CD14-positive monocyte (primary cell): Measurements from ENCODE around the gene PRKN. TPM values are rescaled to one million over a fixed set of nuclear protein-coding genes. Genes with fewer than 3 reads are reported as not detected.

Experiments used
- DNase-seq, 3 donors: peaks; one replicate each; pipeline ENCODE4 v3.0.0-alpha.2; 2011 to 2022
- H2AFZ ChIP-seq: 2 replicates; pipeline ENCODE4 v1.6.0; 2012; ENCODE audit warnings: mild to moderate bottlenecking, low read depth, low read length, inconsistent platforms; ENCODE audit not compliant: insufficient read depth, poor library complexity, severe bottlenecking
- H3K27ac ChIP-seq, 2 donors: 1 replicate in 1 of 2; 2 replicates in 1 of 2; pipeline ENCODE4 v1.5.1; 2012 to 2013; ENCODE audit warnings: low read length in 2 of 2, control low read depth in 1 of 2, inconsistent platforms in 1 of 2, low read depth in 1 of 2, mild to moderate bottlenecking in 1 of 2
- H3K27me3 ChIP-seq, 2 donors: one replicate each; pipeline versions ENCODE4 v1.6.0 to v1.6.1; 2011 to 2013; ENCODE audit warnings: low read length in 2 of 2; ENCODE audit not compliant: control insufficient read depth in 2 of 2, insufficient read depth in 2 of 2
- H3K36me3 ChIP-seq, 2 donors: replicated peaks in 1 of 2; 1 replicate in 1 of 2; 2 replicates in 1 of 2; pipeline versions ENCODE4 v1.5.1 to v1.6.1; 2012 to 2013; ENCODE audit warnings: low read length in 2 of 2, control low read depth in 1 of 2, inconsistent platforms in 1 of 2, mild to moderate bottlenecking in 1 of 2; ENCODE audit not compliant: insufficient read depth in 2 of 2, control insufficient read depth in 1 of 2
- H3K4me1 ChIP-seq, 2 donors: 1 replicate in 1 of 2; 2 replicates in 1 of 2; pipeline versions ENCODE4 v1.5.1 to v1.6.1; 2012 to 2013; ENCODE audit warnings: low read length in 2 of 2, control low read depth in 1 of 2, inconsistent platforms in 1 of 2, mild to moderate bottlenecking in 1 of 2, moderate library complexity in 1 of 2; ENCODE audit not compliant: insufficient read depth in 2 of 2, control insufficient read depth in 1 of 2
- H3K4me2 ChIP-seq: replicated peaks from 2 replicates; pipeline ENCODE3; 2012; ENCODE audit warnings: low read length, moderate library complexity, mild to moderate bottlenecking; ENCODE audit not compliant: poor library complexity, severe bottlenecking; ENCODE audit errors: extremely low read depth
- H3K4me3 ChIP-seq, 3 experiments: fragments of 200-600 bp in 1 of 3; sonication (generic) in 1 of 3; replicated peaks in 1 of 3; 1 replicate in 2 of 3; 2 replicates in 1 of 3; pipeline ENCODE4 v1.5.1; 2011 to 2013; ENCODE audit warnings: low read length in 3 of 3, mild to moderate bottlenecking in 3 of 3, control low read depth in 2 of 3, low read depth in 2 of 3, inconsistent platforms in 1 of 3, moderate library complexity in 1 of 3
- H3K79me2 ChIP-seq: 2 replicates; pipeline ENCODE4 v1.6.0; 2012; ENCODE audit warnings: mild to moderate bottlenecking, control low read depth, inconsistent platforms, low read length, moderate library complexity; ENCODE audit not compliant: insufficient read depth
- H3K9ac ChIP-seq: 2 replicates; pipeline ENCODE4 v1.6.0; 2017; ENCODE audit warnings: low read length, mild to moderate bottlenecking; ENCODE audit not compliant: insufficient read depth, poor library complexity, severe bottlenecking
- H3K9me3 ChIP-seq, 2 donors: replicated peaks in 1 of 2; 1 replicate in 1 of 2; 2 replicates in 1 of 2; pipeline versions ENCODE4 v1.5.1 to v1.6.1; 2012 to 2013; ENCODE audit warnings: low read length in 2 of 2, control low read depth in 1 of 2; ENCODE audit not compliant: control insufficient read depth in 1 of 2, insufficient read depth in 1 of 2
- H4K20me1 ChIP-seq: 2 replicates; pipeline ENCODE4 v1.6.0; 2012; ENCODE audit warnings: mild to moderate bottlenecking, low read length, control low read depth, moderate library complexity; ENCODE audit not compliant: insufficient read depth
- H3K27ac Mint-ChIP-seq, 7 donors: one replicate each; pipeline ENCODE4 v1.8.0; 2020; ENCODE audit warnings: mild to moderate bottlenecking in 7 of 7, mixed read lengths in 7 of 7, moderate library complexity in 6 of 7, inconsistent platforms in 2 of 7
- H3K27me3 Mint-ChIP-seq, 3 donors: one replicate each; pipeline ENCODE4 v1.8.0; 2021 to 2022; ENCODE audit warnings: low read depth in 3 of 3, mild to moderate bottlenecking in 3 of 3, mixed read lengths in 3 of 3, moderate library complexity in 3 of 3, inconsistent platforms in 1 of 3
- H3K36me3 Mint-ChIP-seq, 2 donors: one replicate each; pipeline ENCODE4 v1.8.0; 2020; ENCODE audit warnings: mixed read lengths in 2 of 2, inconsistent platforms in 1 of 2, mild to moderate bottlenecking in 1 of 2
- H3K4me1 Mint-ChIP-seq: one replicate; pipeline ENCODE4 v1.8.0; 2020; ENCODE audit warnings: mild to moderate bottlenecking, mixed read lengths
- H3K4me3 Mint-ChIP-seq, 2 donors: one replicate each; pipeline ENCODE4 v1.8.0; 2020; ENCODE audit warnings: mild to moderate bottlenecking in 2 of 2, mixed read lengths in 2 of 2, moderate library complexity in 1 of 2
- H3K9me3 Mint-ChIP-seq, 7 donors: one replicate each; pipeline ENCODE4 v1.8.0; 2020 to 2022; ENCODE audit warnings: mixed read lengths in 7 of 7, mild to moderate bottlenecking in 6 of 7, moderate library complexity in 6 of 7, inconsistent platforms in 2 of 7
- WGBS: methylation state at CpG from one replicate; pipeline ENCODE4 v1.1.5; 2013; ENCODE audit warnings: missing lambda C conversion rate; ENCODE audit not compliant: insufficient coverage; 5-methylcytosine and 5-hydroxymethylcytosine counted together
- intact Hi-C, 2 donors: fragments of 100-400 bp; cut with micrococcal nuclease; formaldehyde crosslinking; loops; one replicate each; pipeline versions ENCODE4 v1.15.0 to v1.15.1; 2023
- polyA plus RNA-seq, 3 donors: library from polyadenylated mRNA; depleted of rRNA in 1 of 3; unstranded in 2 of 3; stranded (reverse) in 1 of 3; fragments of 300-500 nt in 2 of 3; fragments of >200 nt in 1 of 3; fragmentation: Illumina TruSeq in 2 of 3; gene quantifications; 1 replicate in 2 of 3; 2 replicates in 1 of 3; pipeline ENCODE4 v1.2.3, GENCODE V29; 2012 to 2021
- TF ChIP-seq, protein P1 (sequence below): fragments of 200-600 bp; IDR thresholded peaks from one replicate; pipeline ENCODE4 v1.8.0; 2022; ENCODE audit warnings: antibody characterized with exemption, mild to moderate bottlenecking

PRKN gene
- polyA plus RNA-seq, 3 donors, result 0.19 to 0.21 TPM; not detected in 1

GRCh38 chr6:162675503-162675902, 52.1 kb downstream of the PRKN start:
- no peak overlapping the region for H3K4me2 ChIP-seq
- H3K9me3 Mint-ChIP-seq, result peaks cover 0 to 7% (median 3%) of the 10 kb centered on the region in 7 donors
- no peaks in the 10 kb centered on the region for H3K79me2 ChIP-seq
- TF ChIP-seq, protein P1, sequence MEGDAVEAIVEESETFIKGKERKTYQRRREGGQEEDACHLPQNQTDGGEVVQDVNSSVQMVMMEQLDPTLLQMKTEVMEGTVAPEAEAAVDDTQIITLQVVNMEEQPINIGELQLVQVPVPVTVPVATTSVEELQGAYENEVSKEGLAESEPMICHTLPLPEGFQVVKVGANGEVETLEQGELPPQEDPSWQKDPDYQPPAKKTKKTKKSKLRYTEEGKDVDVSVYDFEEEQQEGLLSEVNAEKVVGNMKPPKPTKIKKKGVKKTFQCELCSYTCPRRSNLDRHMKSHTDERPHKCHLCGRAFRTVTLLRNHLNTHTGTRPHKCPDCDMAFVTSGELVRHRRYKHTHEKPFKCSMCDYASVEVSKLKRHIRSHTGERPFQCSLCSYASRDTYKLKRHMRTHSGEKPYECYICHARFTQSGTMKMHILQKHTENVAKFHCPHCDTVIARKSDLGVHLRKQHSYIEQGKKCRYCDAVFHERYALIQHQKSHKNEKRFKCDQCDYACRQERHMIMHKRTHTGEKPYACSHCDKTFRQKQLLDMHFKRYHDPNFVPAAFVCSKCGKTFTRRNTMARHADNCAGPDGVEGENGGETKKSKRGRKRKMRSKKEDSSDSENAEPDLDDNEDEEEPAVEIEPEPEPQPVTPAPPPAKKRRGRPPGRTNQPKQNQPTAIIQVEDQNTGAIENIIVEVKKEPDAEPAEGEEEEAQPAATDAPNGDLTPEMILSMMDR, result no peak
- no peak overlapping the region for H2AFZ ChIP-seq
- H3K27ac Mint-ChIP-seq, result no peak overlapping the region
- intact Hi-C loops, result no loop called here
- no peaks in the 10 kb centered on the region for H4K20me1 ChIP-seq
- no peaks in the 10 kb centered on the region for H3K36me3 Mint-ChIP-seq
- no peak overlapping the region for H3K4me3 Mint-ChIP-seq
- no peaks in the 10 kb centered on the region for H3K36me3 ChIP-seq
- no peaks in the 10 kb centered on the region for H3K27me3 Mint-ChIP-seq
- H3K9ac ChIP-seq, result no peak overlapping the region
- H3K4me1 Mint-ChIP-seq, result no peaks in the 10 kb centered on the region
- H3K4me3 ChIP-seq, result no peak overlapping the region
- no peaks in the 10 kb centered on the region for H3K9me3 ChIP-seq
- H3K27me3 ChIP-seq, result no peaks in the 10 kb centered on the region
- H3K27ac ChIP-seq, result no peak overlapping the region
- H3K4me1 ChIP-seq, result no peaks in the 10 kb centered on the region
- no peak for DNase-seq

- H3K9me3 Mint-ChIP-seq, result peaks cover 0 to 7% (median 3%) of the 10 kb centered on the region in 7 donors
- Histone ChIP-seq H3K27ac (no peak overlapping the region), H2AFZ (no peak overlapping the region), H3K9ac (no peak overlapping the region), H3K4me3 (no peak overlapping the region), H3K4me1 (no peaks in the 10 kb centered on the region), H3K36me3 (no peaks in the 10 kb centered on the region), H3K27me3 (no peaks in the 10 kb centered on the region), H3K79me2 (no peaks in the 10 kb centered on the region), H3K4me2 (no peak overlapping the region), H4K20me1 (no peaks in the 10 kb centered on the region), H3K9me3 (no peaks in the 10 kb centered on the region)
- H3K27me3 Mint-ChIP-seq, result no peaks in the 10 kb centered on the region
- no peak for DNase-seq
- H3K4me3 Mint-ChIP-seq, result no peak overlapping the region
- 63% methylated on average over 3 of the region's 3 CpGs for WGBS
- H3K27ac Mint-ChIP-seq, result no peak overlapping the region
- no peaks in the 10 kb centered on the region for H3K4me1 Mint-ChIP-seq
- H3K36me3 Mint-ChIP-seq, result no peaks in the 10 kb centered on the region
- intact Hi-C loops, result no loop called here
- TF ChIP-seq, protein P1, result no peak
These were observed 53.1 kb downstream of the PRKN start for GRCh38 chr6:162674452-162674851.
